K562 (cell line): Measurements from ENCODE around the gene CD44. TPM values are rescaled to one million over a fixed set of nuclear protein-coding genes. Genes with fewer than 3 reads are reported as not detected.

ENCODE experiments used
- ATAC-seq: fragments of 200-7000 bp; cut with Tn5 transposase; 3 replicates; pipeline ENCODE4 v1.9.1; 2020; ENCODE audit warnings: moderate library complexity
- BruUV-seq: library from RNA; stranded (reverse); fragments of 400-500 nt; replicated peaks from 2 replicates; lab custom pipeline; 2021; lab: Mats Ljungman, UMichigan
- CTCF ChIA-PET: fragments of 300-600 bp; formaldehyde crosslinking; extraction: SDS; loops from one replicate; lab custom pipeline; 2021; ENCODE audit warnings: low intra/inter-chr PET ratio; lab: Yijun Ruan, JAX
- POLR2A ChIA-PET: fragments of 300-600, 350-650 bp; sonication (Branson Sonifier 250); formaldehyde crosslinking; extraction: SDS; loops from one replicate; lab custom pipeline; 2021; ENCODE audit warnings: antibody characterized with exemption, inconsistent platforms; lab: Yijun Ruan, JAX
- DNase-seq, 4 experiments: peaks; one replicate each; pipeline versions ENCODE4 v3.0.0 to v3.0.0-alpha.2; 2011 to 2018; ENCODE audit warnings: low spot score in 3 of 4, mixed read lengths in 3 of 4; ENCODE audit errors: extremely low read depth in 1 of 4
- FAIRE-seq: peaks from 2 replicates; lab custom pipeline; 2011; peaks lifted over from hg19 to GRCh38; lab: Jason Lieb, UNC
- H2AFZ ChIP-seq: 2 replicates; pipeline ENCODE4 v1.6.0; 2011; ENCODE audit warnings: low read depth, low read length, control low read depth, inconsistent platforms
- H3K27ac ChIP-seq: fragments of 200-600 bp; 3 replicates; pipeline ENCODE4 v1.8.0; 2011; ENCODE audit warnings: low read depth, mild to moderate bottlenecking, control low read depth, inconsistent platforms, low read length, moderate library complexity, mixed read lengths; ENCODE audit errors: extremely low read depth
- H3K27me3 ChIP-seq, 2 experiments: fragments of 300-600 bp in 1 of 2; 2 replicates in 1 of 2; 3 replicates in 1 of 2; pipeline versions ENCODE4 v1.6.0 to v1.8.0; 2011; ENCODE audit warnings: inconsistent platforms in 2 of 2, low read length in 2 of 2, mild to moderate bottlenecking in 1 of 2, mixed read lengths in 1 of 2, moderate library complexity in 1 of 2; ENCODE audit not compliant: control insufficient read depth in 2 of 2, insufficient read depth in 2 of 2
- H3K36me3 ChIP-seq: fragments of 300-600 bp; 3 replicates; pipeline ENCODE4 v1.8.0; 2011; ENCODE audit warnings: mild to moderate bottlenecking, low read length, inconsistent platforms; ENCODE audit not compliant: control insufficient read depth, insufficient read depth
- H3K4me1 ChIP-seq, 2 experiments: fragments of 200-600 bp in 1 of 2; replicated peaks in 1 of 2; 2 replicates in 1 of 2; 3 replicates in 1 of 2; pipeline versions ENCODE4 v1.5.1 to v1.8.0; 2011; ENCODE audit warnings: inconsistent platforms in 2 of 2, low read length in 2 of 2, mild to moderate bottlenecking in 1 of 2, mixed read lengths in 1 of 2, moderate library complexity in 1 of 2; ENCODE audit not compliant: control insufficient read depth in 2 of 2, insufficient read depth in 2 of 2
- H3K4me2 ChIP-seq: 2 replicates; pipeline ENCODE4 v1.6.1; 2011; ENCODE audit warnings: low read length, control low read depth, inconsistent platforms, mixed read lengths; ENCODE audit not compliant: insufficient read depth
- H3K4me3 ChIP-seq: fragments of 200-600 bp; sonication (generic), shearing (Covaris generic); 2 replicates; pipeline ENCODE4 v1.5.1; 2016; ENCODE audit warnings: control low read depth, inconsistent platforms
- H3K79me2 ChIP-seq: fragments of 200-600 bp; 3 replicates; pipeline ENCODE4 v1.8.0; 2011; ENCODE audit warnings: low read length, inconsistent platforms; ENCODE audit not compliant: control insufficient read depth, insufficient read depth
- H3K9ac ChIP-seq, 2 experiments: 2 replicates each; pipeline versions ENCODE4 v1.6.0 to v1.6.1; 2011; ENCODE audit warnings: low read depth in 2 of 2, low read length in 2 of 2, control low read depth in 1 of 2, inconsistent platforms in 1 of 2, mild to moderate bottlenecking in 1 of 2, mixed read lengths in 1 of 2; ENCODE audit not compliant: insufficient read depth in 1 of 2
- H3K9me1 ChIP-seq: one replicate; pipeline ENCODE4 v1.6.0; 2011; ENCODE audit warnings: inconsistent platforms, mild to moderate bottlenecking, low read length, moderate library complexity; ENCODE audit not compliant: control insufficient read depth, insufficient read depth
- H3K9me3 ChIP-seq: replicated peaks from 2 replicates; pipeline ENCODE4 v1.5.1; 2011; ENCODE audit warnings: low read depth, low read length, inconsistent platforms; ENCODE audit not compliant: control insufficient read depth, insufficient read depth
- H4K20me1 ChIP-seq: replicated peaks from 2 replicates; pipeline ENCODE4 v1.6.1; 2011; ENCODE audit warnings: low read length, inconsistent platforms, mixed read lengths; ENCODE audit not compliant: control insufficient read depth, insufficient read depth
- CEBPB ChIP-seq: fragments of 450-650 bp; IDR thresholded peaks from 2 replicates; pipeline ENCODE4 v1.6.1; 2016; ENCODE audit warnings: missing genetic modification characterization, missing compliant biosample characterization
- CEBPG ChIP-seq, 3 experiments: fragments of 200-800 bp in 1 of 3; sonication (Bioruptor generic) in 1 of 3; sonication (generic) in 1 of 3; formaldehyde crosslinking in 1 of 3; IDR thresholded peaks in 2 of 3; conservative IDR thresholded peaks in 1 of 3; 2 replicates each; pipeline versions ENCODE4 v1.6.1 to v1.8.0; 2016 to 2022; ENCODE audit warnings: missing compliant biosample characterization in 2 of 3, missing genetic modification characterization in 2 of 3, mild to moderate bottlenecking in 1 of 3, missing genetic modification reagents in 1 of 3
- E2F4 ChIP-seq: sonication (generic); formaldehyde crosslinking; IDR thresholded peaks from 2 replicates; pipeline ENCODE4 v1.8.0; 2022; ENCODE audit warnings: mild to moderate bottlenecking, low read depth, missing genetic modification reagents
- WGBS: fragments of 100-300 bp; shearing (Covaris generic); methylation state at CpG from one replicate; pipeline ENCODE4 v1.1.6; 2016; ENCODE audit warnings: low coverage, mixed read lengths; ENCODE audit not compliant: insufficient coverage; ENCODE audit errors: missing lambda C conversion rate; 5-methylcytosine and 5-hydroxymethylcytosine counted together
- in situ Hi-C: fragments of 300-500 bp; cut with MboI; formaldehyde crosslinking; loops from 4 replicates; pipeline ENCODE4 v1.15.0; 2018; ENCODE audit warnings: inconsistent platforms, mixed read lengths
- intact Hi-C: fragments of 100-400 bp; cut with micrococcal nuclease; formaldehyde crosslinking; loops from 2 replicates; pipeline ENCODE4 v1.14.2; 2022
- polyA plus RNA-seq, 8 experiments: library from polyadenylated mRNA; depleted of rRNA in 4 of 8; stranded (reverse) in 5 of 8; unstranded in 3 of 8; fragments of >200 nt; fragmentation: Nextera tagmentation in 2 of 8; fragmentation: Illumina TruSeq in 1 of 8; extraction: Ambion mirVana in 2 of 8; extraction: Trizol in 1 of 8; gene quantifications; 2 replicates each; pipeline versions ENCODE4 v1.2.1 to v1.2.3, GENCODE V29; 2011 to 2014; ENCODE audit warnings: inconsistent platforms in 1 of 8, missing spikeins in 1 of 8
- total RNA-seq, 7 experiments: library from RNA; depleted of rRNA in 6 of 7; stranded (reverse); fragments of >200 nt in 6 of 7; fragmentation: Illumina TruSeq in 2 of 7; extraction: Trizol in 2 of 7; gene quantifications; 2 replicates each; pipeline versions ENCODE4 v1.2.1 to v1.2.3, GENCODE V29; 2011 to 2021; ENCODE audit warnings: low replicate concordance in 1 of 7

The CD44 gene
- total and polyA plus RNA-seq, 9 of the 15 experiments (the other 6 are each of a cell fraction or from before 2014, with no cell fraction given), result 1.2 to 13.9 (median 3.0) TPM

GRCh38 chr11:35190804-35191348 lies 51.9 kb downstream of the CD44 start:
- no TSS peak for BruUV-seq
- no peak for TF ChIP-seq E2F4 (CRISPR knock-in tag)
- TF ChIP-seq CEBPB (tag), result peak; percentile 83
- TF ChIP-seq CEBPG (CRISPR knock-in tag; IDR thresholded peaks at IDR 0.05), result peak; percentile 31; the same call in 1 of the 2 replicates
- TF ChIP-seq CEBPG (tag; conservative IDR thresholded peaks at IDR 0.05 in 1 of 2, IDR thresholded peaks at IDR 0.05 in 1 of 2), result peak; percentile 76 to 81
- DNase-seq (no peak), ATAC-seq (no peak), FAIRE-seq (no peak)
- WGBS, result 29% methylated on average over 6 of the region's 6 CpGs
- intact Hi-C loops, result no loop called here
- Histone ChIP-seq H3K27me3 (0 out of 5 replicates have a peak, but pooled peaks cover 0 to 2% of the 10 kb centered on the region in 2 experiments), H3K9me3 (no peaks in the 10 kb centered on the region), H3K79me2 (no peaks in the 10 kb centered on the region), H3K4me1 (no peaks in the 10 kb centered on the region), H3K27ac (no peak overlapping the region), H3K4me3 (no peak overlapping the region), H2AFZ (no peak overlapping the region), H3K9me1 (no peaks in the 10 kb centered on the region), H4K20me1 (no peaks in the 10 kb centered on the region), H3K36me3 (no peaks in the 10 kb centered on the region), H3K9ac (no peak overlapping the region), H3K4me2 (no peak overlapping the region)
- CTCF ChIA-PET, result no interaction called here
- in situ Hi-C loops, result no loop called here
- POLR2A ChIA-PET, result interaction anchor here (0.8 kb wide), 1 partner anchor 952 kb away, joined by 3 read pairs; no protein-coding TSS in a partner anchor
